A549 (cell line): ENCODE measurements around the gene PDF. TPM values are rescaled to one million over a fixed set of nuclear protein-coding genes. Genes with fewer than 3 reads are reported as not detected.

Source experiments
- ATAC-seq, 2 experiments: fragments of 200-7000 bp in 1 of 2; fragments of >200 bp in 1 of 2; cut with Nextera tagmentation in 1 of 2; cut with Tn5 transposase in 1 of 2; 3 replicates each; pipeline versions ENCODE4 v1.8.0 to v1.9.1; 2018 to 2020; ENCODE audit warnings: mild to moderate bottlenecking in 1 of 2, moderate library complexity in 1 of 2
- CTCF ChIA-PET: fragments of 300-600 bp; sonication (Branson Sonifier 250); formaldehyde crosslinking; extraction: SDS; loops from one replicate; lab custom pipeline; 2021; ENCODE audit warnings: antibody characterized with exemption, inconsistent platforms; lab: Yijun Ruan, JAX
- POLR2A ChIA-PET: fragments of 350-600 bp; formaldehyde crosslinking; extraction: SDS; loops from one replicate; lab custom pipeline; 2021; ENCODE audit warnings: antibody characterized with exemption, inconsistent platforms; lab: Yijun Ruan, JAX
- DNase-seq, 2 experiments: peaks; one replicate each; pipeline versions ENCODE4 v3.0.0 to v3.0.0-alpha.2; 2011 to 2016; ENCODE audit warnings: low read depth in 1 of 2, low spot score in 1 of 2
- FAIRE-seq: peaks from 2 replicates; lab custom pipeline; 2011; peaks lifted over from hg19 to GRCh38; lab: Jason Lieb, UNC
- H3K27ac ChIP-seq, 2 experiments: fragments of >200 bp; sonication (Bioruptor Twin); formaldehyde crosslinking; 3 replicates each; pipeline ENCODE4 v1.5.1; 2016 to 2017
- H3K4me1 ChIP-seq: fragments of >200 bp; sonication (Bioruptor Twin); formaldehyde crosslinking; 3 replicates; pipeline ENCODE4 v1.6.1; 2016
- H3K4me2 ChIP-seq: fragments of >200 bp; sonication (Bioruptor Twin); formaldehyde crosslinking; 3 replicates; pipeline ENCODE4 v1.6.1; 2016
- H3K4me3 ChIP-seq: fragments of >200 bp; sonication (Bioruptor Twin); formaldehyde crosslinking; 3 replicates; pipeline ENCODE4 v1.5.1; 2016
- H3K9me3 ChIP-seq: fragments of >200 bp; sonication (Bioruptor Twin); formaldehyde crosslinking; 3 replicates; pipeline ENCODE4 v1.6.1; 2016
- CBX2 ChIP-seq: fragments of 200-600 bp; sonication (generic); IDR thresholded peaks from 2 replicates; pipeline ENCODE4 v1.6.1; 2016; ENCODE audit warnings: low read depth, mild to moderate bottlenecking, borderline replicate concordance
- CBX8 ChIP-seq: fragments of 200-600 bp; sonication (generic); IDR thresholded peaks from 2 replicates; pipeline ENCODE4 v1.6.1; 2016
- CEBPB ChIP-seq, 2 experiments: fragments of >200 bp in 1 of 2; sonication (Bioruptor Twin) in 1 of 2; formaldehyde crosslinking in 1 of 2; IDR thresholded peaks; 2 replicates each; pipeline ENCODE4 v1.6.1; 2012 to 2016
- CTCF ChIP-seq: fragments of >200 bp; sonication (Bioruptor Twin); formaldehyde crosslinking; IDR thresholded peaks from 3 replicates; pipeline ENCODE4 v1.5.1; 2016
- E2F6 ChIP-seq: IDR thresholded peaks from 2 replicates; pipeline ENCODE4 v1.6.1; 2012; ENCODE audit warnings: low read depth, borderline replicate concordance
- ELK1 ChIP-seq: fragments of 150-350 bp; IDR thresholded peaks from 2 replicates; pipeline ENCODE4 v1.6.1; 2014; ENCODE audit warnings: low read depth, mild to moderate bottlenecking, low read length
- FOXS1 ChIP-seq: fragments of 250-450 bp; sonication (Bioruptor Pico); IDR thresholded peaks from 2 replicates; pipeline ENCODE4 v1.5.0; 2020; ENCODE audit warnings: mild to moderate bottlenecking, moderate library complexity
- HDAC2 ChIP-seq: fragments of 200-600 bp; sonication (generic); IDR thresholded peaks from 2 replicates; pipeline ENCODE4 v1.6.1; 2016
- HEYL ChIP-seq: fragments of 250-450 bp; sonication (Bioruptor Pico); IDR thresholded peaks from 2 replicates; pipeline ENCODE4 v1.8.0; 2021; ENCODE audit warnings: mild to moderate bottlenecking, moderate library complexity
- HOXB13 ChIP-seq: fragments of 250-450 bp; sonication (Bioruptor Pico); IDR thresholded peaks from 2 replicates; pipeline ENCODE4 v1.5.0; 2020; ENCODE audit warnings: low read depth, mild to moderate bottlenecking, moderate library complexity
- JUNB ChIP-seq: fragments of >200 bp; sonication (Bioruptor Twin); formaldehyde crosslinking; IDR thresholded peaks from 2 replicates; pipeline ENCODE4 v1.6.1; 2016
- MAX ChIP-seq: IDR thresholded peaks from 2 replicates; pipeline ENCODE4 v1.6.1; 2012
- MAZ ChIP-seq: fragments of 150-350 bp; IDR thresholded peaks from 2 replicates; pipeline ENCODE4 v1.6.1; 2014; ENCODE audit warnings: antibody characterized with exemption, low read depth, low read length, borderline replicate concordance
- NPAS2 ChIP-seq: fragments of 250-450 bp; sonication (Bioruptor Pico); IDR thresholded peaks from 2 replicates; pipeline ENCODE4 v1.8.0; 2022; ENCODE audit warnings: mild to moderate bottlenecking, moderate library complexity, borderline replicate concordance
- NR3C1 ChIP-seq: fragments of >200 bp; sonication (Bioruptor Twin); formaldehyde crosslinking; IDR thresholded peaks from 3 replicates; pipeline ENCODE4 v1.6.1; 2017
- RAD21 ChIP-seq, 2 experiments: fragments of >200 bp in 1 of 2; sonication (Bioruptor Twin) in 1 of 2; formaldehyde crosslinking in 1 of 2; IDR thresholded peaks in 1 of 2; conservative IDR thresholded peaks in 1 of 2; 2 replicates in 1 of 2; 3 replicates in 1 of 2; pipeline ENCODE4 v1.6.1; 2012 to 2018; ENCODE audit warnings: inconsistent platforms in 1 of 2
- RARB ChIP-seq: fragments of 250-450 bp; sonication (Bioruptor Pico); IDR thresholded peaks from 2 replicates; pipeline ENCODE4 v1.8.0; 2021; ENCODE audit warnings: mild to moderate bottlenecking, moderate library complexity
- RCOR1 ChIP-seq: fragments of 150-350 bp; IDR thresholded peaks from 2 replicates; pipeline ENCODE4 v1.6.1; 2014; ENCODE audit warnings: antibody characterized with exemption, low read length, low read depth
- SREBF2 ChIP-seq: fragments of 450-650 bp; IDR thresholded peaks from 2 replicates; pipeline ENCODE4 v1.6.1; 2014; ENCODE audit warnings: mild to moderate bottlenecking, moderate library complexity
- ZFP36 ChIP-seq: fragments of 450-650 bp; IDR thresholded peaks from 2 replicates; pipeline ENCODE4 v1.6.1; 2014; ENCODE audit warnings: borderline replicate concordance; ENCODE audit not compliant: partially characterized antibody
- WGBS: methylation state at CpG from one replicate; pipeline ENCODE4 v1.1.6; 2017; ENCODE audit errors: missing lambda C conversion rate; 5-methylcytosine and 5-hydroxymethylcytosine counted together
- polyA plus RNA-seq, 4 experiments: library from polyadenylated mRNA; depleted of rRNA in 3 of 4; stranded (reverse); fragments of >200 nt; fragmentation: RNase III in 1 of 4; extraction: RNeasy Plus Mini Kit Qiagen cat#74134 plus additional on column Dnase treatment in 1 of 4; gene quantifications; 2 replicates in 3 of 4; 3 replicates in 1 of 4; pipeline ENCODE4 v1.2.3, GENCODE V29; 2011 to 2017

The PDF gene
- polyA plus RNA-seq, 2 of the 4 experiments (the other 2 are of a cell fraction) = 16.1 to 29.1 TPM

DNA sequence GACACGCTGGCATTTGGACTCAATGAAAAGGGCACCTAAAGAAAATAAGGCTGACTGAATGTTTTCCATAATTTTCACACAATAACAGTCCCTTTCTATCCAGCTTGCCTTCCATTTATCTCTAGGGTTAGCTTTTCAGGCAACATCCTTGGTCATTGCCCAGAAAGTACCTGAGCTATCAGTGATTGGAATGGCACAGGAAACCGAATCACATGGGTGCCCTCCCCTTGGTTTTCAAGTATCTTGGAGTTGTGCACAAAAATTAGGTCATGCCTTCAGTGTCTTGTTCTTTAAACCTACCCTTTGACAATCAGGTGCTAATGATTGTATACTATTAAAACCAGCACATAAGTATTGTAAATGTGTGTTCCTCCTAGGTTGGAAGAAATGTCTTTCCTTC is 22.5 kb downstream of the PDF start:
- DNase-seq (no peak), ATAC-seq (no peak), FAIRE-seq (no peak)
- CTCF ChIA-PET = interaction anchor here (0.5 kb wide), 1 partner anchor 115 kb away, joined by 5 read pairs; no protein-coding TSS in a partner anchor
- no peak for TF ChIP-seq JUNB
- no peak for TF ChIP-seq HEYL (CRISPR knock-in tag)
- TF ChIP-seq NPAS2 = no peak
- TF ChIP-seq RCOR1 = no peak
- TF ChIP-seq NR3C1 = no peak
- no peak for TF ChIP-seq MAZ
- no peak for TF ChIP-seq CBX2
- TF ChIP-seq HDAC2 = no peak
- no peak for TF ChIP-seq FOXS1
- TF ChIP-seq ZFP36 = no peak
- TF ChIP-seq E2F6 = no peak
- TF ChIP-seq CTCF = no peak
- TF ChIP-seq SREBF2 = no peak
- TF ChIP-seq MAX = no peak
- no peak for TF ChIP-seq RAD21 (conservative IDR thresholded peaks at IDR 0.05 in 1 of 2, IDR thresholded peaks at IDR 0.05 in 1 of 2)
- H3K4me1 ChIP-seq = peaks cover 12% of the 10 kb centered on the region; the same call in 2 of the 3 replicates
- H3K4me3 ChIP-seq = no peak overlapping the region
- WGBS = 92% methylated on average over 2 of the region's 2 CpGs
- H3K27ac ChIP-seq = no peak overlapping the region
- H3K4me2 ChIP-seq = no peak overlapping the region
- no peaks in the 10 kb centered on the region for H3K9me3 ChIP-seq
- POLR2A ChIA-PET = interaction anchor here (0.6 kb wide), 1 partner anchor 140 kb away, joined by 4 read pairs; no protein-coding TSS in a partner anchor

- FAIRE-seq (no peak), DNase-seq (no peak), ATAC-seq (no peak)
- ChIA-PET CTCF (interaction anchor here (1.0 to 1.3 kb wide), 2 partner anchors 11 to 157 kb away, joined by 3 read pairs; no protein-coding TSS in a partner anchor), POLR2A (no interaction called here)
- WGBS = 71% methylated on average over 1 of the region's 1 CpG
- no peak for TF ChIP-seq ELK1
- TF ChIP-seq NPAS2 = no peak
- no peak for TF ChIP-seq CEBPB (IDR thresholded peaks at IDR 0.05)
- TF ChIP-seq MAZ = no peak
- TF ChIP-seq RARB (CRISPR knock-in tag) = no peak
- TF ChIP-seq HOXB13 (CRISPR knock-in tag) = no peak
- TF ChIP-seq CBX8 = no peak
- no peak for TF ChIP-seq E2F6
- H3K4me2 ChIP-seq = no peak overlapping the region
- H3K4me3 ChIP-seq = no peak overlapping the region
- no peaks in the 10 kb centered on the region for H3K9me3 ChIP-seq
- peaks cover 4% of the 10 kb centered on the region; the same call in 1 of the 3 replicates for H3K4me1 ChIP-seq
- H3K27ac ChIP-seq = no peak overlapping the region
These were observed 23.3 kb downstream of the PDF start for GRCh38 chr16:69307091-69307490.
